Left renal pelvis (tissue), 4 donors: ENCODE measurements around the gene PTH1R. TPM values are rescaled to one million over a fixed set of nuclear protein-coding genes. Genes with fewer than 3 reads are reported as not detected.

Experiments
- DNase-seq, 4 donors: peaks; one replicate each; pipeline ENCODE4 v3.0.0-alpha.2; 2013; ENCODE audit warnings: low read depth in 4 of 4, low spot score in 3 of 4
- polyA plus RNA-seq, 4 donors: library from polyadenylated mRNA; unstranded; fragments of 120-200 nt; gene quantifications; one replicate each; pipeline ENCODE4 v1.2.1, GENCODE V29; 2013; ENCODE audit not compliant: insufficient read length in 4 of 4

The PTH1R gene
- polyA plus RNA-seq, result 100 to 1,000 TPM in 3 of 4 donors, 10 to 100 TPM in 1; 48.6 to 247 (median 162) TPM

- no peak for DNase-seq
These were observed at the start of gene PTH1R for GRCh38 chr3:46877406-46878125. PTH1R (plus strand) TSS chr3:46877721; CDS start chr3:46883560, 5,839 bp downstream.

- DNase-seq, result no peak
These were observed 47.8 kb upstream of the PTH1R start for GRCh38 chr3:46829699-46830208.

GRCh38 chr3:46830801-46831200, 46.7 kb upstream of the PTH1R start:
- DNase-seq, result no peak

GRCh38 chr3:46831316-46831715, 46.2 kb upstream of the PTH1R start:
- no peak for DNase-seq

GRCh38 chr3:46831841-46832240, 45.7 kb upstream of the PTH1R start:
- no peak for DNase-seq

- no peak for DNase-seq
These were observed 43.9 kb upstream of the PTH1R start for GRCh38 chr3:46833346-46834300.

- DNase-seq, result no peak
These were observed 42.5 kb upstream of the PTH1R start for GRCh38 chr3:46835054-46835453.

- no peak for DNase-seq
These were observed 42.0 kb upstream of the PTH1R start for GRCh38 chr3:46835491-46835890.

- no peak for DNase-seq
These were observed 39.2 kb upstream of the PTH1R start for GRCh38 chr3:46838301-46838700.

GRCh38 chr3:46840491-46840890, 37.0 kb upstream of the PTH1R start:
- no peak for DNase-seq

GRCh38 chr3:46843508-46843907, 34.0 kb upstream of the PTH1R start:
- no peak for DNase-seq

GRCh38 chr3:46844397-46844796, 33.1 kb upstream of the PTH1R start:
- no peak for DNase-seq

GRCh38 chr3:46844881-46845312, 32.6 kb upstream of the PTH1R start:
- no peak for DNase-seq

- peak in 1 of 4 donors; percentile 52 for DNase-seq
These were observed 32.1 kb upstream of the PTH1R start for GRCh38 chr3:46845397-46845859.

GRCh38 chr3:46845860-46846623, 31.5 kb upstream of the PTH1R start:
- DNase-seq, result peak; percentile 47 to 73 (median 66)

- DNase-seq, result no peak
These were observed 30.6 kb upstream of the PTH1R start for GRCh38 chr3:46846624-46847542.

GRCh38 chr3:46847744-46848143, 29.8 kb upstream of the PTH1R start:
- DNase-seq, result no peak

GRCh38 chr3:46848271-46849044, 29.1 kb upstream of the PTH1R start:
- DNase-seq, result no peak
